ENCODE data around the gene MVB12A. TPM values are rescaled to one million over a fixed set of nuclear protein-coding genes. Genes with fewer than 3 reads are reported as not detected.
A peak's percentile ranks its signal among the peaks of the same experiment; 100 is the strongest.

MVB12A gene
- polyA plus RNA-seq, 2 of the 4 experiments (the other 2 are of a cell fraction) = 19.1 to 30.2 TPM

DNA sequence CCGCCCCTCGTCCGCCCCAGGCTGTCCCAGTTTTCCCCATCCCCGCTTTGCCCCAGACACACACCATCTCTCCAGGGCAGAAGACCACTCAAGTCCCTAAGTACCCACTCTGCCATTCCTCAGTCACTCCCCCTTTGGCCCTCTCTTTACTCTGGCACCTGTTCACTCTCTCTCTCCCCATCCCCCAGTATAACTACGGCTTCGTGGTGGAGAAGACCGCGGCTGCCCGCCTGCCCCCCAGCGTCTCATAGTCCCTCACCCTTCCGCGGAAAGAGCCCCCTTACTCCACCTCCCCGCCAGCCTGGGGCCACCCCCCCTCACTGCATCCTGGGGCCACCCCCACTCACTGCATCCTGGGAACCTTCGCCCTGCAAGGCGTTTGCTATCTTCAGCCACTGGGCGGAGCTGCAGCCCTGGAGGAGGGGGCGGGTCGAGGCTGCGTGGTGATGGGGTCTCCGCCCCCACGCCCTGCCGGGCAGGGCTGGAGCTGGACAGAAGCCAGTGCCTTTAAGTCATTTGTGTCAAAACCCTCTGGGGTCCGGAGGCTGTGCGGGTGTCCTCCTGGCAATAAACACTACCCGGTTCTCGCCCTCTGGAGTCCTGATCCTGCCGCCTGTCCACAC lies 5.0 kb downstream of the MVB12A start:
- POLR2A ChIA-PET = interaction anchor here (0.6 kb wide), 1 partner anchor 24 kb away, joined by 3 read pairs; the partner anchor contains the start of gene TMEM221
- ATAC-seq = peak; percentile 65 to 80; a peak in 5 of 6 replicates
- DNase-seq (ENCODE audit: low read depth in 1 of 2, low spot score in 1 of 2) = peak in 1 of 2 experiments; percentile 34
- Histone ChIP-seq H3K27ac (peak overlapping the region in 1 of 2 experiments; percentile 64; a peak in 1 of 6 replicates), H3K4me1 (peaks cover 8% of the 10 kb centered on the region; the same call in 2 of the 3 replicates), H3K4me3 (no peak overlapping the region), H3K4me2 (peak overlapping the region; percentile 65), H3K9me3 (no peaks in the 10 kb centered on the region)
- no peak for TF ChIP-seq JUNB (IDR thresholded peaks at IDR 0.05)
- no peak for TF ChIP-seq SREBF2 (IDR thresholded peaks at IDR 0.05)
- TF ChIP-seq, protein P1, sequence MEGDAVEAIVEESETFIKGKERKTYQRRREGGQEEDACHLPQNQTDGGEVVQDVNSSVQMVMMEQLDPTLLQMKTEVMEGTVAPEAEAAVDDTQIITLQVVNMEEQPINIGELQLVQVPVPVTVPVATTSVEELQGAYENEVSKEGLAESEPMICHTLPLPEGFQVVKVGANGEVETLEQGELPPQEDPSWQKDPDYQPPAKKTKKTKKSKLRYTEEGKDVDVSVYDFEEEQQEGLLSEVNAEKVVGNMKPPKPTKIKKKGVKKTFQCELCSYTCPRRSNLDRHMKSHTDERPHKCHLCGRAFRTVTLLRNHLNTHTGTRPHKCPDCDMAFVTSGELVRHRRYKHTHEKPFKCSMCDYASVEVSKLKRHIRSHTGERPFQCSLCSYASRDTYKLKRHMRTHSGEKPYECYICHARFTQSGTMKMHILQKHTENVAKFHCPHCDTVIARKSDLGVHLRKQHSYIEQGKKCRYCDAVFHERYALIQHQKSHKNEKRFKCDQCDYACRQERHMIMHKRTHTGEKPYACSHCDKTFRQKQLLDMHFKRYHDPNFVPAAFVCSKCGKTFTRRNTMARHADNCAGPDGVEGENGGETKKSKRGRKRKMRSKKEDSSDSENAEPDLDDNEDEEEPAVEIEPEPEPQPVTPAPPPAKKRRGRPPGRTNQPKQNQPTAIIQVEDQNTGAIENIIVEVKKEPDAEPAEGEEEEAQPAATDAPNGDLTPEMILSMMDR (IDR thresholded peaks at IDR 0.05) = peak; percentile 38
- TF ChIP-seq MYC (IDR thresholded peaks at IDR 0.05; ENCODE audit: borderline replicate concordance, low read length) = no peak
- peak; percentile 34 to 42; a peak in 4 of 5 replicates for TF ChIP-seq RAD21 (conservative IDR thresholded peaks at IDR 0.05 in 1 of 2, IDR thresholded peaks at IDR 0.05 in 1 of 2)
- TF ChIP-seq SMC3 (IDR thresholded peaks at IDR 0.05) = peak; percentile 35; the same call in 2 of the 3 replicates
- no peak for FAIRE-seq
- CTCF ChIA-PET = interaction anchor here (0.6 to 2.1 kb wide), 4 partner anchors 8 to 419 kb away, joined by 3 to 7 read pairs (median 4); partner anchors contain the start of gene TMEM221
- WGBS (ENCODE audit: missing lambda C conversion rate) = 82% methylated on average over 9 of the region's 27 CpGs

DNA sequence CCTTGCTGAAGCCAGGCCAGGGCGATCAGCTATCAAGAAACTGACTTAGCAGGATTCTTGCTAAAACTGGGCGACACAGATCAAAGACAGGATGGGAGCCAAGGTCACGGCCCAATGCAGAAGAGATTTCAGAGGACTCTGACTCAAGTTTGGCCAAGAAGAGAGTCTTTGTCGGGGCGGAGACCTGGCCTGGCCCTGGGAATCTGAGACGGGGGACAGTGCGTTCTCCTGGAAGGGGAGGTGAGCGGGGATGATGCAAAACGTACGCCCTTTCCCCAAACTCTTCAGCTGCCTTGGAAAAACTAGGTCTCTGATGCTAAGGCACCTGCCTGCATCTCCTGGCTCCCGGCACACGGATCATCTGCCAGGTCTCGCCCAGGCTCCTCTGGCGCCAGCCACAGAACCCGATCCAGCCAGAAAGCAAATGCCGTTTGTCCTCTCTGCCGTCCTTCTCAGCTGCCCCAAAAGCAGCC lies 9.8 kb downstream of the MVB12A start:
- H3K9me3 ChIP-seq = no peaks in the 10 kb centered on the region
- H3K4me1 ChIP-seq = peaks cover 5% of the 10 kb centered on the region; the same call in 2 of the 3 replicates
- ATAC-seq (no peak), DNase-seq (ENCODE audit: low read depth in 1 of 2, low spot score in 1 of 2) (no peak), FAIRE-seq (no peak)
- TF ChIP-seq KDM1A (IDR thresholded peaks at IDR 0.05; ENCODE audit: low read depth) (no peak), ZC3H11A (IDR thresholded peaks at IDR 0.05) (no peak), FOSL2 (IDR thresholded peaks at IDR 0.05) (no peak), FOSL2 (CRISPR knock-in tag; IDR thresholded peaks at IDR 0.05) (no peak), EHF (CRISPR knock-in tag; IDR thresholded peaks at IDR 0.05) (no peak), ZNF302 (CRISPR knock-in tag; IDR thresholded peaks at IDR 0.05) (no peak), CHD2 (IDR thresholded peaks at IDR 0.05; ENCODE audit: low read length, partially characterized antibody) (no peak)
- TF ChIP-seq, protein P2, sequence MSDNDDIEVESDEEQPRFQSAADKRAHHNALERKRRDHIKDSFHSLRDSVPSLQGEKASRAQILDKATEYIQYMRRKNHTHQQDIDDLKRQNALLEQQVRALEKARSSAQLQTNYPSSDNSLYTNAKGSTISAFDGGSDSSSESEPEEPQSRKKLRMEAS (IDR thresholded peaks at IDR 0.05) = no peak
- TF ChIP-seq, protein P3, sequence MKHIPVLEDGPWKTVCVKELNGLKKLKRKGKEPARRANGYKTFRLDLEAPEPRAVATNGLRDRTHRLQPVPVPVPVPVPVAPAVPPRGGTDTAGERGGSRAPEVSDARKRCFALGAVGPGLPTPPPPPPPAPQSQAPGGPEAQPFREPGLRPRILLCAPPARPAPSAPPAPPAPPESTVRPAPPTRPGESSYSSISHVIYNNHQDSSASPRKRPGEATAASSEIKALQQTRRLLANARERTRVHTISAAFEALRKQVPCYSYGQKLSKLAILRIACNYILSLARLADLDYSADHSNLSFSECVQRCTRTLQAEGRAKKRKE (CRISPR knock-in tag; IDR thresholded peaks at IDR 0.05; ENCODE audit: low read depth) = no peak
- TF ChIP-seq, protein P4, sequence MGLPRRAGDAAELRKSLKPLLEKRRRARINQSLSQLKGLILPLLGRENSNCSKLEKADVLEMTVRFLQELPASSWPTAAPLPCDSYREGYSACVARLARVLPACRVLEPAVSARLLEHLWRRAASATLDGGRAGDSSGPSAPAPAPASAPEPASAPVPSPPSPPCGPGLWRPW (IDR thresholded peaks at IDR 0.05) = no peak
- no peak overlapping the region for H3K4me3 ChIP-seq
- CTCF ChIA-PET = interaction anchor here (0.6 to 1.6 kb wide), 5 partner anchors 11 to 426 kb away, joined by 3 read pairs; no protein-coding TSS in a partner anchor
- WGBS (ENCODE audit: missing lambda C conversion rate) = 77% methylated on average over 17 of the region's 17 CpGs
- H3K4me2 ChIP-seq = no peak overlapping the region
- POLR2A ChIA-PET = interaction anchor here (0.5 kb wide), 1 partner anchor 9 kb away, joined by 5 read pairs; no protein-coding TSS in a partner anchor
- H3K27ac ChIP-seq = no peak overlapping the region

DNA sequence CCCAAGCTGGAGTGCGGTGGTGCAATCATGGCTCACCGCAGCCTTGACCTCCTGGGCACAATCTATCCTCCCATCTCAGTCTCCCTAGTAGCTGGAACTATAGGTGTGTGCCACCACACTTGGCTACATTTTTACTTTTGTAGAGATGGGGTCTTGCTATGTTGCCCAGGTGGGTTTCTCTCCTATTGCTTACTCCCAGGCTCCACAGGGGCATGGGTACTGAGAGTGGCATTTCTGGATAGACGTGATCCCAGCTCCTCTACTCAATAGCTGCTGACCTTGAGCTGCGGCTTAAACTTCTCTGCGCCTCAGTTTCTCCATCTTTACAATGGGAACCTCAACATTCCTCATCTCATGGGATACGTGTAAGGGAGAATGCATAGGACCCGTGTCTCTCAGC lies 11.6 kb downstream of the MVB12A start:
- DNase-seq (ENCODE audit: low read depth in 1 of 2, low spot score in 1 of 2) (no peak), FAIRE-seq (no peak), ATAC-seq (no peak)
- Histone ChIP-seq H3K4me1 (no peaks in the 10 kb centered on the region), H3K4me2 (no peak overlapping the region), H3K4me3 (no peak overlapping the region), H3K9me3 (no peaks in the 10 kb centered on the region), H3K27ac (no peak overlapping the region)
- WGBS (ENCODE audit: missing lambda C conversion rate) = 80% methylated on average over 7 of the region's 7 CpGs
- CTCF ChIA-PET = interaction anchor here (0.9 to 1.3 kb wide), 4 partner anchors 10 to 40 kb away, joined by 3 to 4 read pairs (median 3); partner anchors contain the start of gene TMEM221
- no peak for TF ChIP-seq HOXA7 (CRISPR knock-in tag; IDR thresholded peaks at IDR 0.05)
- TF ChIP-seq, protein P3 (CRISPR knock-in tag; IDR thresholded peaks at IDR 0.05; ENCODE audit: low read depth) = no peak
- TF ChIP-seq PHF8 (IDR thresholded peaks at IDR 0.05; ENCODE audit: borderline replicate concordance, low read depth) = no peak
- TF ChIP-seq BHLHE40 (IDR thresholded peaks at IDR 0.05; ENCODE audit: low read depth, low read length) = no peak
- TF ChIP-seq SMC3 (IDR thresholded peaks at IDR 0.05) = no peak
- no peak for TF ChIP-seq ZC3H11A (IDR thresholded peaks at IDR 0.05)
- TF ChIP-seq, protein P5, sequence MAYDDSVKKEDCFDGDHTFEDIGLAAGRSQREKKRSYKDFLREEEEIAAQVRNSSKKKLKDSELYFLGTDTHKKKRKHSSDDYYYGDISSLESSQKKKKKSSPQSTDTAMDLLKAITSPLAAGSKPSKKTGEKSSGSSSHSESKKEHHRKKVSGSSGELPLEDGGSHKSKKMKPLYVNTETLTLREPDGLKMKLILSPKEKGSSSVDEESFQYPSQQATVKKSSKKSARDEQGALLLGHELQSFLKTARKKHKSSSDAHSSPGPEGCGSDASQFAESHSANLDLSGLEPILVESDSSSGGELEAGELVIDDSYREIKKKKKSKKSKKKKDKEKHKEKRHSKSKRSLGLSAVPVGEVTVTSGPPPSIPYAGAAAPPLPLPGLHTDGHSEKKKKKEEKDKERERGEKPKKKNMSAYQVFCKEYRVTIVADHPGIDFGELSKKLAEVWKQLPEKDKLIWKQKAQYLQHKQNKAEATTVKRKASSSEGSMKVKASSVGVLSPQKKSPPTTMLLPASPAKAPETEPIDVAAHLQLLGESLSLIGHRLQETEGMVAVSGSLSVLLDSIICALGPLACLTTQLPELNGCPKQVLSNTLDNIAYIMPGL (CRISPR knock-in tag; IDR thresholded peaks at IDR 0.05; ENCODE audit: borderline replicate concordance) = no peak
- no peak for TF ChIP-seq CBX8 (IDR thresholded peaks at IDR 0.05)
- no peak for TF ChIP-seq SREBF2 (IDR thresholded peaks at IDR 0.05)
- TF ChIP-seq CHD2 (IDR thresholded peaks at IDR 0.05; ENCODE audit: low read length, partially characterized antibody) = no peak
- no peak for TF ChIP-seq POLR2A (IDR thresholded peaks at IDR 0.05; ENCODE audit: low read length)
- TF ChIP-seq, protein P6, sequence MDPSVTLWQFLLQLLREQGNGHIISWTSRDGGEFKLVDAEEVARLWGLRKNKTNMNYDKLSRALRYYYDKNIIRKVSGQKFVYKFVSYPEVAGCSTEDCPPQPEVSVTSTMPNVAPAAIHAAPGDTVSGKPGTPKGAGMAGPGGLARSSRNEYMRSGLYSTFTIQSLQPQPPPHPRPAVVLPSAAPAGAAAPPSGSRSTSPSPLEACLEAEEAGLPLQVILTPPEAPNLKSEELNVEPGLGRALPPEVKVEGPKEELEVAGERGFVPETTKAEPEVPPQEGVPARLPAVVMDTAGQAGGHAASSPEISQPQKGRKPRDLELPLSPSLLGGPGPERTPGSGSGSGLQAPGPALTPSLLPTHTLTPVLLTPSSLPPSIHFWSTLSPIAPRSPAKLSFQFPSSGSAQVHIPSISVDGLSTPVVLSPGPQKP (IDR thresholded peaks at IDR 0.05; ENCODE audit: low read depth, low read length) = no peak
- no peak for TF ChIP-seq FOXS1 (CRISPR knock-in tag; IDR thresholded peaks at IDR 0.05)
- TF ChIP-seq TP53 (CRISPR knock-in tag; IDR thresholded peaks at IDR 0.05) = no peak
- no peak for TF ChIP-seq RFX5 (IDR thresholded peaks at IDR 0.05)
- POLR2A ChIA-PET = interaction anchor here (0.5 kb wide), 1 partner anchor 8 kb away, joined by 3 read pairs; no protein-coding TSS in a partner anchor
